ENCODE measurements around the gene EPS8L2. TPM values are rescaled to one million over a fixed set of nuclear protein-coding genes. Genes with fewer than 3 reads are reported as not detected.
"Not testable (repeated sequence)": the region's sequence is repeated elsewhere in the genome, so short reads cannot be mapped to it uniquely, and the experiment has no call there.

Gene EPS8L2
- total RNA-seq, 1 experiment from 2014 or later: 10.6 TPM

DNA sequence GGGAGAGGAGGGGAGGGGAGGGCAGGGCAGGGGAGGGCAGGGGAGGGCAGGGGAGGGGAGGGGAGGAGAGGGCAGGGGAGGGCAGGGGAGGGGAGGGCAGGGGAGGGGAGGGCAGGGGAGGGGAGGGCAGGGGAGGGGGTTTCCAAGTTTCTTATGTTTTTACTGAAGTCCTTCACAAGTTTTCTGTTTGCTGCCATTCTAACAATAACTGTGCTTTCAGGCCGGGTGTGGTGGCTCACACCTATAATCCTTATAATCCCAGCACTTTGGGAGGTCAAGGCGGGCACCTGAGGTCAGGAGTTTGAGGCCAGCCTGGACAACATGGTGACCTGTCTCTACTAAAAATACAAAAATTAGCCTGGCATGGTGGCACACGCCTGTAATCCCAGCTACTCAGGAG, 15.8 kb upstream of the EPS8L2 start:
- not testable (repeated sequence) for DNase-seq (ENCODE audit: low read depth)

- DNase-seq (ENCODE audit: low read depth): no peak
These were observed 15.0 kb upstream of the EPS8L2 start for GRCh38 chr11:690738-691633.

DNA sequence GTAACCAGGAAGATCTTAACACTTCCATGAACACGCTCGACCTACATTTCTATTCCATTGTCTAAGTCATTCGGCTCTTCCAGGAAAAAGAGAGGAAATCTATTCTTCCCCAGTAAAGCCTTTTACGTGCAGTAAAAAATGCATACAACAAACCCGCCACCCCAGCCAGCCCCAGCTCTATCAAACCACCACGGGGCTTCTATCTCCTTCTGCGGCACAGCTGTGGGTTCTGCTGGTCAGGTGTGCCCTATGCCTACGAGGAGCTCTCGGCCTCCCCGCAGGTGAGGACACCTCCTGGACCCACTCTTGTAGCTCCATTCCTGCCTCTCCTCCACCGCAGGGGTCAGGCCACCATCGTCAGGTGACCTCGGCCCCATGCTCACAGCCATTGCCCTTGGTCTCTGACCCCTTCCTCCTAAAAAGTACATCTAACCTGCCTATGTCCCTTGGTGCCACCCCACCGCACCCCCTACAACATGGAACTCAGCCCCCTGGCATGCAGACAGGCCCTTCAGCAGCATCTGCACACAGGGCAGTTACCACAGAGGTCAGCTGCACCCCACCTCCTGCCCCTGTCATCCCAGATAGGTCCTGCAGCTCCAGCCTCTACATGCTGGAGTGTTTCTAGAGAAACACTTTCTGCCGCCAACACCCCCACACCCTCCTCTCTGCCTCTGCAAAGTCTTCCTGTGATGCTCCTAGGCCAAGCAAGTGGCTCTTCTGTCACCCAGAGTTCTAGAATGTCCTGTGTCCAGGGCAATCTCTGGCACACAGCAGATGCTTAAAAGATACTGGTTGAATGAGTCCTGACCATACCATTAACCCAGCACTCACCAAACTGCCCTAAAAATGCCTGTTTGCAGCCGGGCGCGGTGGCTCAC, 14.1 kb upstream of the EPS8L2 start:
- no peak for DNase-seq (ENCODE audit: low read depth)

- no peak for DNase-seq (ENCODE audit: low read depth)
These were observed 13.1 kb upstream of the EPS8L2 start for GRCh38 chr11:692824-693414.

DNA sequence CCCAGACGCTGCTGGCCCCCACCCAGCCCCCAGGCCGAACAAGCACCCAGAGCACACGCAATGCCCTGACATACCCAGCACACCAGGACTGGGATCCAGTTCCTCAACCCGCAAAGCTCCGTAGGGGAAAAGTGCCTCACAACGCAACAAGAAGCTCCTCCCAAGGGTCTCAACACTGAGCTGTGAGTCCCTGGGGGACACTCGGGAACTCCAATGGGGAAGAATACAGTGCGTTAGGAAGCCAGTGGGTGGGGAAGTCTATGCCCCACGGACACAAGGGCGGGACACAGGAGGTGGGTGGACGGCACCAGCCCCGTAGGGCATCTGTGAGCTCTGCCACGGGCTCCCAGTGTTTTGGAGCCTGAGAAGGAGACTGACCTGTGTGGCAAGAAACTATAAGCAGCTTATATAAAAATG, 12.6 kb upstream of the EPS8L2 start:
- no peak for DNase-seq (ENCODE audit: low read depth)

- DNase-seq (ENCODE audit: low read depth): no peak
These were observed 12.0 kb upstream of the EPS8L2 start for GRCh38 chr11:693887-694562.

GRCh38 chr11:694563-695287, 11.3 kb upstream of the EPS8L2 start, which contains the start of gene DEAF1:
Gene DEAF1, minus strand, starts transcription at chr11:695222. Its CDS starts 175 bp downstream, at chr11:695047.
- peak; percentile 95 for DNase-seq (ENCODE audit: low read depth)

- no peak for DNase-seq (ENCODE audit: low read depth)
These were observed 10.8 kb upstream of the EPS8L2 start for GRCh38 chr11:695288-695537.

GRCh38 chr11:695538-696248, 10.3 kb upstream of the EPS8L2 start, which contains the start of gene TMEM80:
Gene TMEM80, plus strand, starts transcription at chr11:695816. Its CDS starts 12 bp downstream, at chr11:695828.
- peak; percentile 98 for DNase-seq (ENCODE audit: low read depth)

DNA sequence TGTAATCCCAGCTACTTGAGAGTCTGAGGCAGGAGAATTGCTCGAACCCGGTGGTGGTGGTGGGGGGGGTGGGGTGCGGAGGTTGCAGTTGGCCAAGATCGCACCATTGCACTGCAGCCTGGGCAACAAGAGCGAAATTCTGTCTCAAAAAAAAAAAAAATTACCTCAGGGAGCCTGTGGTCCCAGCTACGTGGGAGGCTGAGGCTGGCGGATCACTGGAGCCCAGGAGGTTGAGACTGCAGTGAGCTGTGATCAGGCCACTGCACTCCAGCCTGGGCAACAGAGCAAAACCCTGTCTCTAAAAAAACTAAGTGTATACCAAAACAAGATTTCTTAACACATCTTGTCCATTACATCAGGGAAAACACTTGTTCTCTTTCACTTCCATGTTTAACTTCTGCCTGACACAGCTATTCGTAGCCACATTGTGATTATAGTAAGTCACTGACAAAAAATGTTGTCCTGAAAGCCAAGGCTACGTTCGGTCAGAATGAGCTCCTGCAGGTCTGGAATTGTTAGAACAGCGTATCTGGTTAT, 9.0 kb upstream of the EPS8L2 start:
- DNase-seq (ENCODE audit: low read depth): peak; percentile 84

DNA sequence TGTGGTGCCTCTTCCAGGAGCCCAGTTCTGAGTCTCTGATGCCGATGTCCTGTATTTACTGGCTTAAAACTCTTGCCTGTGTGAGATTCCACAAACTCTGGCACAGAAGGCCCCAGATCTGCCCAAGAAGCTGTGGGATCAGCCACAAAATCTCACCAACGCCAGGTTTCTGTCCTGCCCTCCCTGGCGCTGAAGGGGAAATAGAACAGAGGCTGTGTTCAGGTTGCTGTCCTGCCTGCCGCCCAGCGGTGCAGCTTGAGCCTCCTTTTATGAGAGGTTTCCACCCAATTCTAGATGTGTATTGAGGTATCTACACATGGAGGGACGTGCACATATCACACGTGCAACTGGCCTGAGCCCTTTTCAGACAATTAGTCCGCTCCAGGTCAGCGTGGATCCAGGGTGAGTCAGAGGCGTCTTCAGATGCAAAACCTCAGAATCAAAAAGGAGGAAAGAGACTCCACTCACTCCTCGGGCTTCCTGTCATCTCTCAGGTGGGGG, 8.2 kb upstream of the EPS8L2 start:
- DNase-seq (ENCODE audit: low read depth): peak; percentile 89

GRCh38 chr11:698493-699115, 7.4 kb upstream of the EPS8L2 start:
- no peak for DNase-seq (ENCODE audit: low read depth)

GRCh38 chr11:699116-699508, 6.9 kb upstream of the EPS8L2 start:
- no peak for DNase-seq (ENCODE audit: low read depth)

DNA sequence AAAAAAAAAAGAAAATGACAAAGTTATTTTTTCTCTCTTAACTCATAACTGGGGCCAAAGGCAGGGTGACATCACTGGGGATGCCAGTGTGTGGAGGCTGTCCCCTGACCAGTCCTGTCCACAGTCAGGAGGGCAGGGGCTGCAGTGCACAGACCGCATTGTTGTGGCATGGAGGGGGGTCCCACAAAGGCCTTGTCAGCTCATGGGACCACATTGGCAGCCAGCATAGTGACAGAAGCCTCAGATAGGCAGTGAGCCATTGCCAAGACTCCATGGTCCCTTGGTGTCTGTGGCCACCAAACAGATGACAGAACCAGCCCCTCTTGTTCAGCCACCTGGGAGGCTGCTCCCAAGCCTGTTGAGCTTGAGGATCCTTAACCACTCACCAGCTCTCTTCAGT, 6.3 kb upstream of the EPS8L2 start:
- DNase-seq (ENCODE audit: low read depth): no peak

GRCh38 chr11:701741-702461, 4.1 kb upstream of the EPS8L2 start:
- no peak for DNase-seq (ENCODE audit: low read depth)

DNA sequence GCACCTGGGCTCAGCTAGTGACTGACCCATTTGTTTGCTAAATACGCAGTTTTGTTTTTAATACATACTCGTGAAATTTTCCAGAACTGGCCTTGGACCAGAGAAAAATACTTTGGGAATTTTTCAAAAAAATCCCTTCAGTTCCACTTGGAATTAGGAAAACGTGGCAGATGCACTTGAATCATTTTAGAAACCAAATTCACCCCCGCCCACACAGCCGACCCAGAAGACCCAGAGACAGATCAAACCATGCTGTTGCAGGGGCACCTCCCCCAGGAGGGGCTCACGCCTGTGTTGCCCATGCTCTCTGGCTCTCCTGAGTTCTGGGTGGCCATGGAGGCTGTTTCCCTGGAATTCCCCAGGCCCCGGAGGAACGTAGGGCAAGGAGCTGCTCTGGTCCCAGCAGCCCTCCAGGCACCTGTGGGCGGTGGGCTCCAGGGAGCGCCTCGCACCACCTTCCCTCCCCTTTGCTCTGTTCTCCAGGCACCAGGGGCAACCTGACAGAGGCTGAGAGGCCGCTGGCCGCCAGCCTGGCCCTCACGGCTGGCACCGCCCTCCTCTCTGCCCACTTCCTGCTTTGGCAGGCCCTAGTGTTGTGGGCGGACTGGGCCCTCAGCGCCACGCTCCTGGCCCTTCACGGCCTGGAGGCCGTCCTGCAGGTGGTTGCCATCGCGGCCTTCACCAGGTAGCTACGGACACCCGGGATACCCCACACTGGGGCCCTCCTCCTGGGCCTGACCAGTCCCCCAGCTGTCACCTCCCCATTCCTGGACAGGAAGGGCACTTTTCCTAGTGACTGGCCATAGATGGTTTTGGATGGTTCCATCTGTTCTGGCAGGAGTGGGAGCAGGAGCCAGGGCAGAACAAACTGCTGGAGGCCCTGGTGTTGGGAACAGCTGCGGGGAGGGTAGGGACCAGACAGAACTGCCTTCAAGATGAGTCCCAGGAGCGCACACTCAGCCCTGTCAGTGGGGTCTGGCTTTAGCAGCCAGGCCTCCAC, 3.3 kb upstream of the EPS8L2 start:
- DNase-seq (ENCODE audit: low read depth): peak; percentile 71

- DNase-seq (ENCODE audit: low read depth): no peak
These were observed 2.5 kb upstream of the EPS8L2 start for GRCh38 chr11:703506-703905.
